HG02840 (cell line): ENCODE results near the gene FAIM.
"Not testable (repeated sequence)": the region's sequence is repeated elsewhere in the genome, so short reads cannot be mapped to it uniquely, and the experiment has no call there.

Experiments used
- ATAC-seq: cut with Tn5 transposase; IDR thresholded peaks from one replicate; pipeline ENCODE4 v1.9.1; 2021; ENCODE audit warnings: mild to moderate bottlenecking, moderate library complexity, moderate number of reproducible peaks; ENCODE audit not compliant: unreplicated experiment, low FRiP score

Gene FAIM, protein sequence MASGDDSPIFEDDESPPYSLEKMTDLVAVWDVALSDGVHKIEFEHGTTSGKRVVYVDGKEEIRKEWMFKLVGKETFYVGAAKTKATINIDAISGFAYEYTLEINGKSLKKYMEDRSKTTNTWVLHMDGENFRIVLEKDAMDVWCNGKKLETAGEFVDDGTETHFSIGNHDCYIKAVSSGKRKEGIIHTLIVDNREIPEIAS

DNA sequence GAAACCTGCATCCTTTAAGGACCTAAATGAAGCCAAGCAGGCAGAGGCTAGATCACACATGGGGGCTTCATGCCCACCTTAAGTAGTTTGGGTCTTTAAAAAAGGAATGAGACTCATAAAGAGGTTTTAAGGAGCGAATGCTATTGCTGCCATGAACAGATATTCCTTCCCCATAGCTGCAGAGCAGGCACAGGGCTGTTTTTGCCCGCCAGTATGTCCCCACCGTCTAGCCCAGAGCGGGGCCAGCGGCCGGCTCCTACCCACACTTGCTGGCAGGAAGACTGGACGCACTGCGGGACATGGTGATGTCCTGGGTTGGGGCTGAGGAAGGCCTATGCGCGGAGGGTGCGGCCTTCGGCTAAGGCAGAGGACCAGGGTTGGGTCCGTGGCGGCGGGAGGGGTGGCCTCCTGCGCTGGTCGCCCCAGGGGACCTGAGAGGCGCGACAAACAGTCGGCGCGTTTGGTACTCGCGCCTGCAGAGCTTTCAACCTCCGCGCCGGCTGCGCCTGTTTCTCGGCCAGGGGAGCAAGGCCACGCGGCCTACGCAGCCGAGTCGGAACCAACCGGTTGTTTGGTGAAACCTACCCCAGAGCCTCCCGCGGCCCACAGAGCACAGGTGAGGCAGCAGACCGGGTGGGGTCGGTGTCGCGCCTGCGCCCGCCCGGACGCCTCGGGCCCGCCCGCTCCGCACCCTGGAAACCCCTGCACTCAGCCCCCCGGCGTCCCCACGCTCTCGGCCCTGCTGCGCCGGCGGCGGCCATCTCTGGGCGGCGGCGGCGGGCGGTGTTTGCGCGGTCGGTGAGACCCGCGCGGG lies at the start of gene FAIM:
Gene FAIM, plus strand, starts transcription at position 450 of the 814 bp plus-strand sequence. CDS start 10,956 bp downstream, outside the sequence.
- peak; percentile 70 for ATAC-seq

DNA sequence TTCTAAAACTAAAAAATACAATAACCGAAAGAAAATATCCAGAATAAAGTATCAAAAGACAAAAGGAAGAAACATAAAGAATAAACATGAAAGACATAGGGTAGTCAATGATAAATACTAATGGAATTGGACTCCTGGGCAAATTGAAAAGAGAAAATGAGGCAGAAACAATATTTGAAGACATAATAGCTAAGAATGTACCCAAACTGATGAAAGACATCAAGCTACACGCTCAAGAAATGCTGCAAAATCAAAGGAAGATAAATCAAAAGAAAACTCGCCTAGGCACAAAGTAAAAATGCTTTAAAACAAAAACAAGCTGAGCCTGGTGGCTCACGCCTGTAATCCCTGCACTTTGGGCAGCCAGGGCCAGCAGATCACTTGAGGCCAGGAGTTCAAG lies 49.4 kb upstream of the FAIM start:
- no peak for ATAC-seq

DNA sequence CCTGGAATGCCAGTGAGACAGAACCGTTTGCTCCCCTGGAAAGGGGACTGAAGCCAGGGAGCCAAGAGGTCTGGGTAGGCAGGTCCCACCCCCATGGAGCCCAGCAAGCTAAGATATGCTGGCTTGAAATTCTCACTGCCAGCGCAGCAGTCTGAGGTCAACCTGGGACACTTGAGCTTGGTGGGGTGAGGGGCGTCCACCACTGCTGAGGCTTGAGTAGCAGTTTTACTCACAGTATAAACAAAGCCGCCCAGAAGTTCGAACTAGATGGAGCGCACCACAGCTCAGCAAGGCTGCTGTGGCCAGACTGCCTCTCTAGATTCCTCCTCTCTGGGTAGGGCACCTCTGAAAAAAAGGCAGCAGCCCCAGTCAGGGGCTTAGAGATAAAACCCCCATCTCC lies 48.1 kb upstream of the FAIM start:
- no peak for ATAC-seq

DNA sequence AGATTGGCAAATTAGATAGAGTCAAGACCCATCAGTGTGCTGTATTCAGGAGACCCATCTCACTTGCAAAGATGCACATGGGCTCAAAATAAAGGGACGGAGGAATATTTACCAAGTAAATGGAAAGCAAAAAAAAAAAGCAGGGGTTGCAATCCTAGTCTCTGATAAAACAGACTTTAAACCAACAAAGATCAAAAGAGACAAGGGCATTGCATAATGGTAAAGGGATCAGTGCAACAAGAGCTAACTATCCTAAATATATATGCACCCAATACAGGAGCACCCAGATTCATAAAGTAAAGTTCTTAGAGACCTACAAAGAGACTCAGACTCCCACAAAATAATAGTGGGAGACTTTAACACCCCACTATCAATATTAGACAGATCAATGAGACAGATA lies 45.7 kb upstream of the FAIM start:
- ATAC-seq: not testable (repeated sequence)

DNA sequence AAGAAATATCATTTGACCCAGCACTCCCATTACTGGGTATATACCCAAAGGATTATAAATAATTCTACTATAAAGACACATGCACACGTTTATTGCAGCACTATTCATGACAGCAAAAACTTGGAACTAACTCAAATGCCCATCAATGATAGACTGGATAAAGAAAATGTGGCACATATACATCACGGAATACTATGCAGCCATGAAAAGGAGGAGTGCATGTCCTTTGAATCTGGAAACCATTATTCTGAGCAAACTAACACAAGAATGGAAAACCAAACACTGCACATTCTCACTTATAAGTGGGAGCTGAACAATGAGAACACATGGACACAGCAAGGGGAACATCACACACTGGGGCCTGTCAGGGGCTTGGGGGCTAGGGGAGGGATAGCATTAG lies 42.3 kb upstream of the FAIM start:
- ATAC-seq: not testable (repeated sequence)

DNA sequence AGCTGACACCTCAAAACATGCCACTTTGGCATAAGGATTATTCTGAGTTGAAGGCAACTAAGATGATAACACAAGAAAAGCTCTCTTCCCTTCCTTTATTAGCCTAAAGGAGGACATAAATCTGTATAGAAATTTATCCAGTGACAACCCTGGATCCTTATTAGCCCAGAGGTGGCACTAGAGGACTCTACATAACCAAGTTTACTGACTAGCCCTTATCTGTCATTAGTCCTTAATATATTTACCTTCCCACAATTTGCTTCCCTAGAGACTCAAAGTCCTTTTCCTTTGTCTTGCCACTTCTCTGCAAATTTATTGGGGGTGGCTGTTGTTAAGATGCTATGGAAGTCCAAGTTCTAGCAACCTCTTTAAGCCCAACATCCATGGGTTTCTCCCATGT lies 41.2 kb upstream of the FAIM start:
- ATAC-seq: no peak

DNA sequence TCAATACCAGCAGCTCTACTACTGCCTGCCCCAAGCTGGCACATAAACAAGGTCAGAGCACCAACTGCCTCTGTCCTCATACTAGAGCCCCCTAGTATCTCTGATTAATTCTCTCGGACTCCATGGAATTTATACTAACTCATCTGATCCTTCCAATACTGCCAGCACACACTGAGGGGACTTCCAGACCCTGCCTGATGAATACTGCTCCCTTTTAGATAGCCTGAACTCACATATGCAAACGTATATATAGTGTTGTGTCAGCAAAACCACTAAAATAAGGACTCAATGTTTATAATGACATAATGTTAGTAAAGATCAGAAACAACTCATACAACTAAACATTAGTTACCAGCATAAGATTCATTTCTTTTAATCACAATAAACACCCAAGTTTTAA lies 39.5 kb upstream of the FAIM start:
- ATAC-seq: no peak

DNA sequence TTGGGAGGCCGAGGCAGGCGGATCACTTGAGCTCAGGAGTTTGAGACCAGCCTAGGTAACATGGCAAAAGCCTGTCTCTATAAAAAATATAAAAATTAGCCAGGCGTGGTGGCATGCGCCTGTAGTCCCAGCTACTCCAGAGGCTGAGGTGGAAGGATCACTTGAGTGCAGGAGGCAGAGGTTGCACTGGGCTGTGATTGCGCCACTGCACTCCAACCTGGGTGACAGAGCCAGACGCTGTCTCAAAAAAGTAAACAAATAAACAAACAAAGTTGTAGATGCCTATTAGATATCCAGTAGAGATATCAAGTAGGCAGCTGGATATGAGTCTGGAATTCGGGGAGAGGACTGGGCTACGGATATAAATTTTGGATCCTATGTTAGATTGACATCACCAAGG lies 38.9 kb upstream of the FAIM start:
- ATAC-seq: not testable (repeated sequence)

DNA sequence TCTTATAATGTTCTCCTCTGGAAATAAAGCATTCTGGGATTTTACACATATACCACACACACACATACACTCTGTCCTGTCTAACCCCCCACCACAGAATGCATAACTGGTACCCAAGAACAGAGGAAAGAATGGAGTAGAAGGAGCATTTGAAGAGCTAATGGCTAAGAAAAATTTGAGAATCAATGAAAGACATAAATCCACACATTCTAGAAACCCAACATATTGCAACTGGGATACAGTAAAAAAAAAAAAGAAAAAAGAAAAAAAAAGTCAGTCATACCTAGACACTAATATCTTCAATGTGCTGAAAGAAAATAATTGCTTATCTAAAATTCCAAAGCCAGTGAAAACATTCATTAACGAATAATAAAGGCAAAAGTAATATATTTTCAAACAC lies 35.4 kb upstream of the FAIM start:
- no peak for ATAC-seq

DNA sequence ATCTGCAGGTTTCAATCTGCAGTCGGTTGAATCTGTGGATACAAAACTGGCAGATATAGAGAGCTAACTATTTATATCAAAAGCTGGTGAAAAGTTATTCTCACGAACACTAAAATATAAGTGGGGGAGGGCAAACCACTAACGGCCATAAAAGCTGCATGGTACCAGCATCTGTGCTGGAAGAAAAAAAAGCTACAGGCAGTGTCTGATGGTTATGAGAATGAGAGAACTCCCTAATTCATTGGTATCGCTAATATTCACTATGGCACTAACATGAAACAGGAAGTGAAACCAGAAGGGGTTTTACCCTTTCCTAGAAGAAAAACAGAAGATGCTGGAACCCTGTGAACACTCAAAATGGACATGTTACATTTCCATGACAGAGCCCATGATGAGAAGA lies 30.4 kb upstream of the FAIM start:
- ATAC-seq: peak; percentile 89

DNA sequence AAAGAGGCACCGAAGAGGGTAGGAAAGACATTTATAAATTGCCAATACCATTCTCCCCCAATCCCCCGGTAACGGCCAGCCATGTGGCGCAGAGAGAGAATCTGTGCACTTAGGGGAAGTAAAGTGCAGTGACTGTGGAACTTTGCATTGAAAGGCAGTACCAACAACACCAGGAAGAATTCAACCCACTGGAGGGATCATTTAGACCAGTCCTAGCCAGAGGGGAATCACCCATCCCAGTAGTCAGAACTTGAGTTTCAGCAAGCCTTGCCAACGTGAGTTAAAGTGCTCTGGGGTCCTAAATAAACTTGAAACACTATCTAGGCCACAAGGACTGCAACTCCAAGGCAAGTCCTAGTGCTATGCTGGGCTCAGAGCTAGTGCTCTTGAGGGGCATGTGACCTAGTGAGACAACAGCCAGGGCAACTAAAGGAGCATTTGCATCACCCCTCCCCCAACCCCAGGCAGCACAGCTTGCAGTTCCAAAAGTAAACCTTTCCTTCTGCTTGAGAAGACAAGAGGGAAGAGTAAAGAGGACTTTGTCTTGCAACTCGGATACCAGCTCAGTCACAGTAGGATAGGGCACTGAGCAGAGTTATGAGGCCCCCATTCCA lies 29.5 kb upstream of the FAIM start:
- no peak for ATAC-seq

DNA sequence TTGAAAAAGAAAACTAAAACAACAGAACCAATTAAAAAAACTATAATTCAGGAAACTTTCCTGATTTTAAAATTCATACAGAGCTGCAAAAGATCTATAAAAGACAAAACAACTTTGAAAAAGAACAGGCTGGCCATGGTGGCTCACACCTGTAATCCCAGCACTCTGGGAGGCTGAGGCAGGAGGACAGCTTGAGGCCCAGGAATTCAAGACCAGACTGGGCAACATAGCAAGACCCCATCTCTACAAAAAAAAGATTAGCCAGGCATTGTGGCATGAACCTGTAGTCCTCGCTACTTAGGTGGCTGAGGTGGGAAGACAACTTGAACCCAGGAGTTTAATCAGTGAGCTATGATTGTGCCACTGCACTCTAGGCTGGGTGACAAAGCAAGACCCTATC lies 21.2 kb upstream of the FAIM start:
- ATAC-seq: no peak

DNA sequence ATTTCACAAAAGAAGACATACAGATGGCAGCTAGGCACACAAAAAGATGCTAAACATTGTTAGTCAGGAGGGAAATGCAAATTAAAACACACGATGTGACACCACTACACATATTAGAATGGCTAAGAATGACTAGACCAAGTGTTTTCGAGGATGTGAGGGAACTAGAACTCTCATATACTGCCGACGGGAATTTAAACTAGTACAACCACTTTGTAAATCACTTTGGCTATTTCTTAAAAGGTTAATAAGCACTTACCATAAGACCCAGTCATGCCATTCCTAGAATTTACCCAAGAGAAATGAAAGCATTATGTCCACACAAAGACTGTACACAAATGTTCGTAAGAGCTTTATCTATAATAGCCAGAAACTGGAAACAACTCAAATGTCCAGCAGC lies 20.1 kb upstream of the FAIM start:
- ATAC-seq: no peak

DNA sequence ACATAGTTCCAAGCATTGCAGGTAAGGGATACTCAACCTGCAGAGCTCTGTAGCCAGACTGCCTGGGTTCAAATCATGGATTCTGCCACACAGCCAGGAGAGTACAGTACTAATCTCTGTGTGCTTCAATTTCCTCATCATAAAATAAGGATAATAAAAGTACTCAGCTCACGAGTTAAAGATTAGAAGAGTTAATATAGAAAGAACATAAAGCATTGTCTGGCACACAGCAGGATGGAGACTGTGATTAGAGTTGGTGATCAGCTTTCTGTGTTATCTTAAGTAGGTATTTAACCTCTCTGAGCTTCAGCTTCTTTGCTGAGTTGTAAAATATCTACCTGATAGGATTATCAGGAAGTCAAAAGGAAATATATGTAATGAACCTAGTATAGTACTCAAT lies 17.2 kb upstream of the FAIM start:
- ATAC-seq: no peak

DNA sequence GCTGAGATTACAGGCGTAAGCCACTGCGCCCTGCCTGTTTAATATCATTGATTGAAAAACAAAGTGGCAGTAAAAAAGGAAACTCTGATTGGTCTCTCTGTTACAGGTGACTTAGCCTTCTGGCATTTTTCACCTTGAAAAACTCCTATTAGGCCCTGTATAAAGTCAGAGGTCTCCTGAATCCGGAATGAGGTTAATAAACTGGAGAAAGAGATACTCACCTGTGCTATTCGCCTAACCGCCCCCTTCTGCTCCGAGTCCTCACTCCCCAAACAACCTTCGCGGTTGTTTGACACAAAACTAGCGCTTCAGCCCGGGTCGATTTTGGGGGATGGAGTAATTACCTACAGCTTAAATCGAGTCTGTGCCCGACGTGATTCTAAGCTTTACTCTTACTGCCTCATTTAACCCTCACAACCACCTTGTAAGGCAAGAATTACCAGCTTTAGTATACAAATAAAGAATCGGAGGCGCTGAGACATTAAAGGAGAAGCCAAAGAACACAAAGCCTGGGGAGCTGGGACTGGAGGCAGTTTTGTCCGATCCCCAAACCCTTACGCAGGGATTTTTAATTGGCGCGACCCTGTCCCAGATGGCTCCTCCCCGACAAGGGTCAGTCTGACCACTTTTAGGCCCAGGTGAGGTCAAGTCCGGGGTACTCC lies 15.0 kb upstream of the FAIM start:
- ATAC-seq: no peak

DNA sequence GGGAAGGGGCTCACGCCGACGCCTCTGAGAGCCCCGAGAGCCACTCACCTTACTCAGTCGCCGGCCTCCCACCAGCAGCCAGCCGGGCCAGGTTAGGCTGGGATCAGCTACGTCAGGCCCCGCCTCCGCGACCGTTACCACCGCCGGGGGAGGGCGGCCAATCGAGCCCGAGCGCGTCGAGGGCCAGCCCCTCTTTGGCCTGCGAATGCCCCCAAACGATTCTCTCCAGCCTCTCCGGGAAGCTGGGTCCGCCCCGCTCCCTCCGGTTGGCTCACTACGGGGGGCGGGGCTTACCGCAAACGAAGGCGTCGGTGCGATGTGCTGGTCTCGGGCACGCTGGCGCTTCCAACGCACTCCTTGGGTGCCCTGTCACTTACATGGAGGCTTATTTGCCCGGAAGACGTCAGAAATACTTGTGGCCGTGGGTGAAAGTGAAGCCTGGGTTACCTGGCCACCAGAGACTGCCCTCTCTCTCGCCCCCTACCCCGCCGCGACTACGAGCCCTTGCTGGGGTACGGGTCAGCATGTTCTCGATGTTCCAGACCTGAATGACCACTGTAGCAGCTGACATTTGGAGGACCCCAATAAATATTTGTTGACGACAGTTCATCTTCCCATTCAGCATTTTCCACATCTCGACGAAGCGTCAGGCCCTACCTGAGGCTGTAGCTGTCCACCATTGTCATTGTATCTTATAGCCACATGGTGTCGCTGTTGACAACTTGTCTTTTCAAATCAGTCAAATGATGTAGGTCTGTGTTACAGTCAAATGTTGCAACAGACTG lies 14.2 kb upstream of the FAIM start, which contains the start of gene CEP70:
Gene CEP70, minus strand, starts transcription at position 111 of the 785 bp plus-strand sequence. CDS start 21,333 bp downstream, outside the sequence.
- ATAC-seq: peak; percentile 83

DNA sequence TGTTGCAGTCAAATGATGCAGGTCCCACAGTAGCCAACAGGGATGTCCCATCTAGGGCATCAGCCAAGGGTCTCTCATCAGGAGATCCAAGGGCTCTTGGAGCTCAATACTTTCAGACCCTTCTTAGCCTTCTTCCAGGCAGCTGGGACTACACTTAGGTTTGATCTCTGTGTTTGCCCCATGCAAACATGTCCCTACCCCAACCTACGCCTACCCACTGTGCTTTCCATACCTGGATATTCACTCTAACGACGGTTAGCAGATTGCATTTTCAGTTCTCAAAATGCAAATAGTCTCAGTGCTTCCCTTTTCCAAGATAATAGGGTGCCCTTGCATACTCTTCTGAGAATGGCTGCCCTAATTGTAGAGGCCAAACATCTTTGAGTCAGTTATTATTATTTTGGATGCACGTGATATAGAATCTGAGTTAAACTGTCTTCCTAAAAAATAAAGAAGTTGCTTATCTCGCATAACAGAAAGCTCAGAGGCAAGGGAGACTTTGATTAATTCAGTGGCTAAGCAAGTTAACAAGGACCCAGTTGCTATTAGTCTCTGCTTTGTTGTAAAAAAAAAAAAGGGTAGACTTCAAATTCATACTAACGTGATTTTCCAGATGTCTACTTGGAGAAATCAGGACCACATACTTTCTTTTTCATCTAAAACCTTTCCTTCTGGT lies 13.5 kb upstream of the FAIM start:
- ATAC-seq: no peak

DNA sequence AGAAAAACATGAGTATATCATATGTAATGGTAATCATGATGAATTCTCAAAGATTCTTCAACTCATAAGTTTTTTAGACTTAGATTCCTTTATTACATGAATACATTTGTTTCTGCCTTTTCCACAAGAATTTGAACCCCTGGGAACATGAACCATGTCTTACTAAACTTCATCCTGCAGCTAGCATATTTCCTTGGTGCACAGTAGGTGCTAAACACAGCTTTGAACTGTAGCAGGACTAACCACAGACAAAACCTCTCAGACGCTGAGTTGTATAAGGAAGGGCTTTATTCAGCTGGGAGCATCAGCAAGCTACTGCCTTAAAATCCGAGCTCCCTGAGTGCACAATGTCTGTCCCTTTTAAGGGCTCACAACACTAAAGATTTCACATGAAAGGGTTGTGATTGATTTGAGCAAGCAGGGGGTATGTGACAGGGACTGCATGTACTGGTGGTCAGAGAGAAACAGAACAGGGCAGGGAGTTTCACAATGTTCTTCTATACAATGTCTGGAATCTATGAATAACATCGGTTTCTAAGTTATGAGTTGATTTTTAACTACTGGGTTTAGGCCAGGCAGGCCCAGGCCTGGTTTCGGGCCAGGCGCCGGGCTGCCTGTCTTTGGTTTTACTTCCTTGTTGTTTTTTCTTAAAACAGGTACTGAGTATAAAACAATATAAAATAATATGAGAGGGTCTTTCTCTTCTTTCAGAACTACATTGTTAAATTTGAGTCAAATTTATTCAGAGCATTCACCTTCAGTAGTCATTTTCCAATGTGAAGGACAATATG lies 11.2 kb upstream of the FAIM start:
- ATAC-seq: not testable (repeated sequence)

DNA sequence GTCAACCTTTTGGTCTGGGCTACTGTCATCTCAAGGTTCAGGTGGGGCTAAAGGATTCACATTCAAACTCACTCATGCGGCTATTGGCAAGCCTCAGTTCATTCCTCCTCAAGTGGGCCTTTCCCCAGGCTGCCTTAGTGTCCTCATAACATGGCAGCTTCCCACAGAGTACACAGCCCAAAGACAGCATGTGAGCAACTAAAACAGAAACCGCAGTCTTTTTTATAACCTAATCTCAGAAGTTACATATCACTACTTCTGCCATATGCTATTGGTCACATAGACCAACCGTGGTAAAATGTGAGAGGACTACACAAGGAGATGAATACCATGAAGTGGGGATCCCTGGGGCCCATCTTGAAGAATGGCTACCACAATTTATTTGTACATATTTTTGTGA lies 10.0 kb upstream of the FAIM start:
- ATAC-seq: no peak
